AG10803 (cell line): ENCODE measurements around the gene NBPF1.
"Not testable (repeated sequence)": the region's sequence is repeated elsewhere in the genome, so short reads cannot be mapped to it uniquely, and the experiment has no call there.

Experiments
- DNase-seq: peaks from one replicate; pipeline ENCODE4 v3.0.0; 2010; ENCODE audit warnings: low read depth
- H3K4me3 ChIP-seq: 2 replicates; pipeline ENCODE4 v1.5.1; 2011; ENCODE audit warnings: mild to moderate bottlenecking, low read length, control low read depth
- TF ChIP-seq, protein P1 (sequence below): conservative IDR thresholded peaks from 2 replicates; pipeline ENCODE4 v1.5.1; 2011; ENCODE audit warnings: mild to moderate bottlenecking, low read length, control low read depth, inconsistent platforms

The NBPF1 gene

DNA sequence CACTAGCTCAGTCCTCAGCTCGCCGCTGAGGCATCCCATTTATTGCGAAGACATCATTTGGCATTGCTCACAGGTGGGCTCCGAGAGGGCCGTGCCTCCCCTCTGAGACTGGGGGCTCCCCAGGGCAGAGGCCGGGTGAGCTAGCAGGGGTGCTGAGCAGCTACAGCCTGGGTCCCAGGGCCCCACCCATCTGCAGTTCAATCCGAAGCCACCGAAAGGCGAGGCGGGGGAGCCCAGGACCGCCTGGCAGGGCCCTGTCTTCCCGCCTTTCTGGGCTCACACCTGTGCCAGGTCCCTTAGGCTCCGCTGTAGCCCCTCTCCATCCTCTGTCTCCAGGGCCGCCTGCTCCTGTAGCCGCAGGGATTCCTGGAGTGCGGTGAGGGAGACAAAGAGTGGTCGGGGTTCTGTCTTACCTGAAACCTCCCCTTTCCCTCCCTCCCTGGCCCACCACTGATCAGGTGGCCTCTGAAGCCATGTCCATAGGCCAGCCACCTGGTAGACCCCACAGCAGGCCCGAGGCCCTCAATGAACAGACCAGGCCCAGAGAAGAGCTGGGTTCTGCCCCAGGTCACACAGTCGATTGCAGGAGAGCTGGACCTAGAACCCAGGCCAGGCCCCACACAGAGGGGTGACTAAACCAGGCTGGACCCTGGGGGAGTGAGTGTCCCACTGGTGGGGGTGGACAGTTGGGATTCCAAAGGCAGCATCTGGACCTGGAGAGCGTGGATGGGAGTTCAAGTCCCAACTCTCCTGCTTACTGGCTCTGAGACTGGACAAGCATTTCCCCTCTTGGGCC, 18.1 kb upstream of the NBPF1 start:
- TF ChIP-seq, protein P1, sequence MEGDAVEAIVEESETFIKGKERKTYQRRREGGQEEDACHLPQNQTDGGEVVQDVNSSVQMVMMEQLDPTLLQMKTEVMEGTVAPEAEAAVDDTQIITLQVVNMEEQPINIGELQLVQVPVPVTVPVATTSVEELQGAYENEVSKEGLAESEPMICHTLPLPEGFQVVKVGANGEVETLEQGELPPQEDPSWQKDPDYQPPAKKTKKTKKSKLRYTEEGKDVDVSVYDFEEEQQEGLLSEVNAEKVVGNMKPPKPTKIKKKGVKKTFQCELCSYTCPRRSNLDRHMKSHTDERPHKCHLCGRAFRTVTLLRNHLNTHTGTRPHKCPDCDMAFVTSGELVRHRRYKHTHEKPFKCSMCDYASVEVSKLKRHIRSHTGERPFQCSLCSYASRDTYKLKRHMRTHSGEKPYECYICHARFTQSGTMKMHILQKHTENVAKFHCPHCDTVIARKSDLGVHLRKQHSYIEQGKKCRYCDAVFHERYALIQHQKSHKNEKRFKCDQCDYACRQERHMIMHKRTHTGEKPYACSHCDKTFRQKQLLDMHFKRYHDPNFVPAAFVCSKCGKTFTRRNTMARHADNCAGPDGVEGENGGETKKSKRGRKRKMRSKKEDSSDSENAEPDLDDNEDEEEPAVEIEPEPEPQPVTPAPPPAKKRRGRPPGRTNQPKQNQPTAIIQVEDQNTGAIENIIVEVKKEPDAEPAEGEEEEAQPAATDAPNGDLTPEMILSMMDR = no peak
- DNase-seq = no peak
- H3K4me3 ChIP-seq = no peak overlapping the region

DNA sequence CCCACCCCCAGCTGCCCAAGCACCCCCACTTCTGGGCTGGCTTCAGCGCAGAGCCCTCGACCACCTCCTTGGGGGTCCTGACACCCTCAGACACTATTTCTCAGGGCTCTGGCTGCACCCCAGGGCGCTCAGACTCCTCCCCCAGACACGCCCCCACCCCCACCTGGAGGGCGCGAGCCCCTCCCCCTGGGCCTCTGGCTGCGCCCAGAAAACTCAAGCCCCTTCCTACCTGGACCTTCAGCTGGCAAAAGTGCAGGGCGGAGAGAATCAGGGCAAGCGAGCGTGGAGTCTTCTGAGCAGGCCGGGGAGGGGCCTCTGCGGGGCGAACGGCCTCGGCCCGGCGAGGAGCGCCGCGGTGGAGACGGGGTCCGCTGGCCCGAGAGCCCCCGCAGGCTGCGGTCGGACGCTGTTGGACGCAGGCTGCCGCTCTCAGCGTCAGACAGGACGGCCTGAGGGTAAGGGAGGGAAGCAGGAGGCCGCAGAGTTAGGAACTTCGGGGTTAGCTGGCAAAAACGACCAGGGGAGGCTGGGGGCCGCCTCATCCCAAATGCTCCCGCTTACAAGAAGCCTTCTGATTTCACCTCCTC, 17.4 kb upstream of the NBPF1 start:
- no peak for DNase-seq
- H3K4me3 ChIP-seq = no peak overlapping the region
- TF ChIP-seq, protein P1 = no peak

DNA sequence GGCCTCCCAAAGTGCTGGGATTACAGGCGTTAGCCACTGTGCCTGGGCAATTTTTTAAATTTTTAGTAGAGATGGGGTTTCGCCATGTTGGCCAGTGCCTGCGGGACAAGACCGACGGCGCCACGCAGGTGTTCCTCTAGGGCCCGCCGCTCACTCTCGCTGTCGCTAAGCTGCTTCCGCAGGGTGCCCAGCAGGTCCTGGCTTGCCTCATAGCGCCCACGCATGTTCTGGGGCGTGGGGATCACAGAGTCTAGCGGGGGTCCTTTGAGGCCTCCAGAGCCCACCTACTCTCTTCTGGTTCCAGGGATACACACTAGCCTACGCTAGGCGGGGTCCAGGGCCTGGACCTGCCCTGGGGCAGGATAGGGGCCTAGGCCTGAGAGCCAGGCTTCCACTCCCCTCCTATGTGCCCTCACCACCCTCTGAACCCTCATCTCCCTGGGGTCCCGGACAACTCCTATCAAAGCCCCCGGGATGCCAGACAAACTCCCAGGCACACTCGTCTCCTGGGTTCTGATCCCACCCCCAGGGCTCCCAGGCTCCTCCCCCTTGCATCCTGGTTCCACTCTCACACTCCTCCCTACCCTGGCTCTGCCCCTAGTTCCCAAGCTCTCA, 16.7 kb upstream of the NBPF1 start:
- not testable (repeated sequence) for DNase-seq, H3K4me3 ChIP-seq

- no peak for DNase-seq
- no peak overlapping the region for H3K4me3 ChIP-seq
- TF ChIP-seq, protein P1 = no peak
These were observed 15.2 kb upstream of the NBPF1 start for GRCh38 chr1:16628361-16629111.

- H3K4me3 ChIP-seq, DNase-seq: not testable (repeated sequence)
These were observed 13.1 kb upstream of the NBPF1 start for GRCh38 chr1:16626409-16626983.

GRCh38 chr1:16625497-16626408, 12.4 kb upstream of the NBPF1 start:
- no peak overlapping the region for H3K4me3 ChIP-seq
- DNase-seq = no peak
- TF ChIP-seq, protein P1 = no peak

GRCh38 chr1:16623812-16624719, 10.7 kb upstream of the NBPF1 start:
- DNase-seq = not testable (repeated sequence)

GRCh38 chr1:16623337-16623736, 10.0 kb upstream of the NBPF1 start:
- H3K4me3 ChIP-seq = not testable (repeated sequence)
- DNase-seq = peak; percentile 85

More at GRCh38 chr1:16623812-16624719, 10.7 kb upstream of the NBPF1 start:
- H3K4me3 ChIP-seq = not testable (repeated sequence)

DNA sequence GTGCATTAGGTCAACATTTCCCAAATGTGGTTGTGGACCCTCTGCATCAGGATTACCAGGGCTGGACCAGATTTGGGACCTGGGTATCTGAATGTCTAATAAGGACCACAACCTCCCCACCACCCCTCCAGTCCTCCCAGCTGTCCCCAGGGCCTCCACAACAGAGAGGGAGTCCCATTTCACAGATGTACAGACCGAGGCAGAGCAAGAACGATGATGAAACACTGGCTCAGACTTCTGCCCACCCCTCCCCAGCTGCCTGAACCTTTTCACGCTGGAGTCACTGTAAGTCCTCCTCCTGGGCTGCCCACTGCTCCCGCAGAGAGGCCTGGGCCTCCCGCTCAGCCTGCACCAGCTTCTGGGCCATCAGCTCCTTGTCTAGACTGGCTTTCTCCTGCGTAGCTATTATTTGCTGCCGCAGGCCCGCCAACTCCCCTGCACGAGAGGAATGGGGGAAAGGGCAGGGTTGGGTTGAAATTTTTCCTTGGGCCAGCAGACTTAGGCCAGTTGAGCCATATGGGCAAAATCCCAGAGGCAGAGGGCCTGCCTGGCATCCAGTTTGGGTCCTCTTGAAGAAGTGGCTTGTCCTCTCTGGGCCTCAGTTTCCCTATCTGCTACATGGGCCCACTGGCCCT, 8.4 kb upstream of the NBPF1 start:
- not testable (repeated sequence) for H3K4me3 ChIP-seq, DNase-seq
